Activated CD8-positive, alpha-beta memory T cell treated with anti-CD3 and anti-CD28 coated beads, Interleukin-2, amount 50 U/mL, for 48 hours (primary cell): Measurements from ENCODE around the gene FHAD1.

ENCODE experiments used
- DNase-seq: peaks from one replicate; pipeline ENCODE4 v3.0.0-alpha.2; 2020

Gene FHAD1

DNA sequence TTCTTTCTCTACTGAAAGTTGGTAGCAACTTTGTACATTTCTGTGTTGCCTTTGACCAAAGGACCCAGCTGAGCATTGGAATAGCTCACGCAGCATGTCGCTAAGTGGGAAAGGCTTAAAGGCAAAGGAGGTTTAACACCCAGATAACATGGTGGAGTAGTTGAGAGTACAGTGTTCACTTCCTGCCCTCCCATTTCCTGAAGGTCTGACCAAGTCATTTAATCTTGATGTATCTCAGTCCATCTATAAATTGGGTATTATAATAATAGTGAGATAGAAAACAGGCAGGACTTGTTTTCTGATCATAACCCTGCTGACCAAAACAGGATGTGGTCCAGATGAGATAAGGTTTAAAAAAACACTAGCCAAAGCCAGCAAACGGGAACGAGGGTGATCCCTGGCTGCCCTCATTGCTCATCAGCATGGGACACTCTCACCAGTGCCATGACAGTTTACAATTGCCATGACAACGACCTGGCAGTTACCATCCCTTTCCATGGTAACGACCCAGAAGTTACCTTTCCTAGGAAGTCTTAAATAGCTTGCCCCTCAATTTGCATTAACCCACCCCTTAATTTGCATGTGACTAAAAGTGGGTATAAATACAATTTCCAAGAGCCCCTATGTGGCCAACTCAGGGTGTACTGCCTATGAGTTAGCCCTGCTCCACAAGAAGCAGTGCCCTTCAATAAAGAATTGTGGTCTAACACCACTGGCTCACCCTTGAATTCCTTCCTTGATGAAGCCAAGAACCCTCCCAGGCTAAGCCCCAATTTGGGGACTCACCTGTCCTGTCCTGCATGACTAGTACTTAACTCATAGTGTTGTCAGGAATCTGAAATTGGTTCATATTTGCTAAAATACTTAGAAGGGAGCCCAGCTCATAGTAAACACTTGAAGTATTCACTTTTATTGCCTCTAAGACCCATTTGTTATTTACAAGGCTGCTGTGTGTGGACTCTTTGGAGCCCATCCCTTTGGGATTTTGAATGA, 28.4 kb upstream of the FHAD1 start:
- no peak for DNase-seq

DNA sequence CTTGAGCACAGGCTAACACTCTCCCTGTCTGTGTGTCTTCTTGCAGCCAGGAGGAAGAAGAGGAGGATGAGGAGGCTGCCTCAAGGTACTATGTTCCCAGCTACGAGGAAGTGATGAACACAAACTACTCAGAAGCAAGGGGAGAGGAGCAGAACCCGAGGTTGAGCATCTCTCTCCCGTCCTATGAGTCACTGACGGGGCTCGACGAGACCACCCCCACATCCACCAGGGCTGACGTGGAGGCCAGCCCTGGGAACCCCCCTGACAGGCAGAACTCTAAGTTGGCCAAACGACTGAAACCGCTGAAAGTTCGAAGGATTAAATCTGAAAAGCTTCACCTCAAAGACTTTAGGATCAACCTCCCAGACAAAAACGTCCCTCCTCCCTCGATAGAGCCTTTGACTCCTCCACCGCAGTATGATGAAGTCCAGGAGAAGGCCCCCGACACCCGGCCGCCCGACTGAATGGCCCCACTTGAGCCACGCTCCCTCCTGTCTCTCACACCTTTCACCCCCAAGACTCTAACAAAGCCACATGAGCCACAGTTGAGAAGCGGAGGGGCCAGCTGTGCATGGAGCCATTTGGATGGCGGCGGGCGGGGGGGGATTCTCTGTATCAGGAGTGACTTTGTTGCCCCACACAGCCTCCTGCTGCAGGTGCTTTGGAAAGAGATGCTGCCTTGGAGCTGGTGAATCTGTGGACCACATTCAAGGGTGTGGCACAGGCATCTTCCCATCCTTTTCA, 27.6 kb upstream of the FHAD1 start:
- no peak for DNase-seq

DNA sequence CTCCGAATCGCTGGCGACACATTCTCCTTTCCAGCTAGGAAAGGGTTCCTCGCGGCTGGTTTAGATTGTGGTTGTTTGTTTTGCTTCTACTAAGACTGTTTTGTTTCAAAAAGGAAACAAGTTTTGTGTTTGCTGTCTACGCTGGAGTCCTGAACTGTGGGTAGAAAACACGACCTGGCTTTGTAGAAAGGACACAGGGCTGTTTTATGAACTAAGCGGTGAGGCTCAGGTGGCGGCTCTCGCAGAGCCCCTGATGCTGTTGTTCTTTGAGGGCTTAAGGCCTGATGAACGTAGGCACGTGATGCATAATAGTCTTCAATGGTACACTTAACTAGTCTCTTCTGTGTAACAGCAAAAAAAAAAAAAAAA, 27.0 kb upstream of the FHAD1 start:
- DNase-seq: no peak

DNA sequence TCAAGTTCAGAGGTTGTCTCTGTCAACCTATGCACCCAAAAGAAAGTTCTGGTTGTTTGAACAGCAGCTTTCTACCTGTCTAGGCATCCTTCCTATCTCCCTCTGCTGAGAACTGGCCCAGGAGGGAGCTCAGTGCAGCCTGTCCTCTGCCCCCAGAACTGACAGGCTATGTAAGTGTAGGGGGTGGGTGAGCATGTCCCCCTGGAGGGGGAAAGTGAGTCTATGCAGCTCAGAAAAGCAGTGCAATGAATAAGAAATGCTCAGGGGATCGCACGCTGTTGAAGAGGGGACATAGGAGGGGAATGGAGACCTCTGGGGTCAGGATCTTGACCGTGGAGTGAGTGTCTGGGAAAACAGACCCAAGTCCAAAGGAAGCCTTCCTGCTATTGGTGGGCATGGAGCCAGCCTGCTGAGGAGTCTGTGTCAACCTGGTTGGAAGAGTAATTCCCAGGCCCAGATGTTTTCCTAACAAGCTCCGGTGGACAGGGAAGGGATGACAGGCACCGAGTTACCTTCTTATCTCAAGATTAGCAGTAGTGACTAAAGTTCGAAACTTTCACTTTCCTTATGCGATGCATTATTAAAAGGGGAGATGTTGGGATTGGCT, 26.1 kb upstream of the FHAD1 start:
- DNase-seq: no peak

DNA sequence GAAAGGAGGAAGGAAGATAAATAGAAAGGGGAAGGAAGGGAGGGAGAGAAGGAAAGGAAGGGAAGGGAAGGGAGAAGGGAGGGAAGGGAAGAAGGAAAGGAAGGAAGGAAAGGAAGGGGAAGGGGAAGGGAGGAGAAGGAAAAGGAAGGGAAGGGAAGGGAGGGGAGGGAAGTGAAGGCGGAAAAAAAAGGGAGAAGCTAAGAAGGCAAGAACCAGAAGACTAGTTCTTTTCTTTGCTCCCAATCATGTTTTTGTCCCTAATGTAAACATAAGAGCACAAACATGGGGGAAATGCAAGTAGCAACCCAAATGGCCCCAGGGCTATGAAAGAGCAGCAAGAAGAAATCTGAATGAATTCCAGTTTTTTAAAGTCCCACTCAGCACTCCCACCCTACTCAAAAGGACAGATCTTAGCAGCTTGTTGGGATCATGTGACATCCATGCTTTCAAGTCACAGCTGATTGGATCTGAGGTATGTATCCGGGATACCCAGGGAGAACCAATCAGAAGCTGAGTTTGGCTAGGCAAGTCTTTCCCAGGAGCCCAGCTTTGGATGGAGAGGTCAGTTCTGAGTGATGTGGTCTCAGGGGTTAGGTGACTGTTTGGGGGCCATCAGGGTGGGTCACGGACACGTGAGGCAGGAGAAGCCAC, 24.2 kb upstream of the FHAD1 start:
- DNase-seq: no peak

DNA sequence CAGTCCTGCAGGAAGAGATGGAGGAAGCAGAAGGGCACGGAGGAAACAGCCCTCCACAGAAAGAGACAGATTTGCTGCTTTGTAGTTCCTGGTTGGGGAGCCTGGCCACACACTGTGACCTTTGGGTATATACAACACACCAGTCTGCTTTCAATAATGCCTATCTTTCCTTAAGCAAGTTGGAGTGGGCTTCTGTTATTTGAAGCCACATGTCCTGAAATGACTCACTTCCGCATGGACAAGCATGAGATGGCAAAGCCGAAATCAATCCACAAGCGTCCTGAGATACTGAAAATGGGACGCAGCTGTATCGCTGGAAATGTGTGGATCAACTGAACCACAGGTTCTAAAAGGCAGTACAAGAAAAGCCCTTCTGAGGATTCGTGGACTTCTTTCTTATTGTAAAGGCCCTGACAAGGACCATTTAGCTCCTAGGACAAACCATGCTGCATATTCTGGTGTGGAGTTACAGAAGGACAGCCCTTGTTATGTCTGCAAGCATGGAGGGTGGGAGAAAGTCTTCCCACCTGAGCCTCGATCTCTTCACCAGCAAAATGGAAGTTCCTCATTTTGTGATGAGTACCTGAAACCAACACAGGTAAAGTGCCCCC, 22.7 kb upstream of the FHAD1 start:
- no peak for DNase-seq

DNA sequence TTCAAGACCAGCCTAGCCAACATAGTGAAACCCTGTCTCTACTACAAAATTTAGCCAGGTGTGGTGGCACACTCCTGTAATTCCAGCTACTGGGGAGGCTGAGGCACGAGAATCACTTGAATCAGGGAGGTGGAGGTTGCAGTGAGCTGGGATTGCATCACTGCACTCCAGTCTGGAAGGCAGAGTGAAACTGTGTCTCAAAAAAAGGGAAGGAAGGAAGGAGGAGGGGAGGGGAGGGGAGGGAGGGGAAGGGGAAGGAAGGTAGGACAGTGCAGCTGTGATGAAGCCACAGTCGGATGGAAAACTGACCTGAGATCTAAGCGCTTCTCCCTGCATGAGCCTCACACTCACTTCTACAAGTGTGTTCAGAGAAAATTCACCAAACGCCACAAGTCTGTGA, 22.0 kb upstream of the FHAD1 start:
- DNase-seq: no peak

DNA sequence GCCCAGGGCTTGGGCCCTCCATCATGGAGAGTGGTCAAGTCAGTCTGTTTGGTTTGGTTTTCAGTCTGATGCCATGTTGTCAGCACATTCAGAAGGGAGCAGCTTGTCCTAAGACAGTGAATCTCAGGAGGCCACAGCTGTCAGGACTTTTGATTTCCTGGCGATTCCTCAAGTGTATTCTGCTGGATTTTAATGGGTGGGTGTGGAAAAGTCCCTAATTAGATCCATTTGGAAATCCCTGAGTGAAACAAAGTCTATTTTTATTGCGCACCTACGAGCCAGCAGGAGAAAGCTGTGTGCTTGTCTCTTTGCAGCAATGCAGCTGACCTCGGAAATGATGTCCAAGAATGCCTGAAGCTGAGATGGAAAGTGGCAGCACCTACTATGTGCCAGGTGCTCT, 21.6 kb upstream of the FHAD1 start:
- no peak for DNase-seq

DNA sequence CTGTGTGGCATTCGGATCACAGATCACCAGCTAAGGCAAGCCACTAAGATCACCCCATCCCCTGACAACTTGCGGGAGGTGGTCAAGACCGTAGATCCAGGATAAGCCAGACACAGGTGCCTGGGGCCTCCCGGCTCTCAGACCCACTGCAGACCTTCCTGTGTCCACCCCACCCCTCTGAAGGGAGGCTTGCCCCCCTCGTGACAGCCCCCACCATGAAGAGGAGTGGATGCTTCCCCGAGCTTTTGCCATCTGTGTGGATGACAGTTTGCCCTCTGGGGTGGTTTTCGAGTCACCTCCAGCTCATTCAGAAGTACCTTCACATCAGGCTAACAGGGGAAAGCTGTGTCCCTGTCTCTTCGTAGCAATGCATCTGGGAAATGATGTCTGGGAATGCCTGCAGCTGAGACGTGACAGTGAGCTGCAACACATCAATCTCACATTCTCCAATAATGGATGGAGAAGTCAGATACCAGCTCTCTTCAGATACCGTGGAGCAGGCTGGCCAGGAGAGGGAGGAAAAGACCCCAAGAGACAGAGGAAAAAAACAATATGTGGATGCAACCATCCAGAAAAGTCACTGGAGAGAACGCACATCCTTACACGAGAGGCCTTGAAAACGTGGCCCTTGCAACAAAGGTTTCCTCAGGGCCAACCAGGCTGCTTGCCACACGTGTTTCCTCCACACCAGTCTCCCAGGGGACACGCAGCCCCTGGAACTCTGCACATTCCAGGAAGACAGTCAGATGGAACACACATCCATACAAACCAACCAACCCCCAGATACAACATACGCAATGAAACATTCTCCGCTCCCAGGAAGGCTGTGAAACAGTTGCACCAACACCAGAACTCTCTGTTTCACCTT, 20.4 kb upstream of the FHAD1 start:
- DNase-seq: no peak

DNA sequence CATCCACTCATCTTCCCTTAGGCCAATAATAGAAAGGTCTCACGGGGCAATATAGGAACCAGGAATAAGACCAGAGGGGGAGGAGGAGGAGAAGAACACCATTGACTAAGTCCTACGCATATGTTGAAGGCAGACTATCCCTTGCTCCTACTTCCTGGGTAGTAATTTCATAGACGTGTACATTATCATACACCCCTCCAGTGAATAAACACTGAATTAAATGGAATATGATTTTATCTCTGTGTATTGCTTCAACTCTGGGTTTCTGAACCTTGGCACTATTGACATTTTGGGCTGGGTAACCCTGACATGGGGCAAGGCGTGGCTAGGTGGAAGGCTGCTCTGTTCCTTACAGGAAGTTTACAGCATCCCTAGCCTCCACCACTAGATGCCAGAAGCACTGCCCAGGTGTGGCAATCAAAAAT, 17.3 kb upstream of the FHAD1 start:
- no peak for DNase-seq

DNA sequence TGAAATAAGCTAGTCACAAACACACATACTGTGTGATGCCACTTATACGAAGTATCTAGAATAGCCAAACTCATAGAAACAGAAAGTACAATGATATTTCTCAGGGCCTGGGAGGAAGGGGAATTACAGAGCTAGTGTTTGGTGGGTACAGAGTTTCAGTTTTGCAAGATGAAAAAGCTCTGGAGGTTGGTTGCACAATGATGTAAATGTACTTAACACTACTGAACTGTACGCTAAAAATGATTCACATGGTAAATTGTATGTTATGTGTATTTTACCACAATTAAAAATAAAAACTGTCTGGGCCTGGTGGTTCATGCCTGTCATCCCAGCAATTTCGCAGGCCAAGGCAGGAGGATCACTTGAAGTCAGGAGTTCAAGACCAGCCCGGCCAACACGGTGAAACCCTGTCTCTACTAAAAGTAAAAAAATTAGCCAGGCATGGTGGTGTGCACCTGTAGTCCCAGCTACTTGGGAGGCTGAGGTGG, 15.3 kb upstream of the FHAD1 start:
- peak; percentile 54 for DNase-seq

DNA sequence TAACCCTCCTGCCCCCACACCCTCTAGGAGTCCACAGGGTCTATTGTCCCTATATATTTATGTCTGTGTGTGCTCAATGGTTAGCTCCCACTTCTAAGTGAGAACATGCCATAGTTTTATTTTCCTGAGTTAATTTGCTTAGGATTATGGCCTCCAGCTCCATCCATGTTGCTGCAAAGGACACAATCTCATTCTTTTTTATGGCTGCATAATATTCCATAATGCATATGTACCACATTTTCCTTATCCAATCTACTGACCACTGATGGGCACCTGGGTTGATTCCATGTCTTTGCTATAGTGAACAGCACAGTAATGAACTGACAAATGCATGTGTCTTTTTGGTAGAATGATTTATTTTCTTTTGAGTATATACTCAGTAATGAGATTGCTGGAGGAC, 13.3 kb upstream of the FHAD1 start:
- DNase-seq: peak; percentile 12

DNA sequence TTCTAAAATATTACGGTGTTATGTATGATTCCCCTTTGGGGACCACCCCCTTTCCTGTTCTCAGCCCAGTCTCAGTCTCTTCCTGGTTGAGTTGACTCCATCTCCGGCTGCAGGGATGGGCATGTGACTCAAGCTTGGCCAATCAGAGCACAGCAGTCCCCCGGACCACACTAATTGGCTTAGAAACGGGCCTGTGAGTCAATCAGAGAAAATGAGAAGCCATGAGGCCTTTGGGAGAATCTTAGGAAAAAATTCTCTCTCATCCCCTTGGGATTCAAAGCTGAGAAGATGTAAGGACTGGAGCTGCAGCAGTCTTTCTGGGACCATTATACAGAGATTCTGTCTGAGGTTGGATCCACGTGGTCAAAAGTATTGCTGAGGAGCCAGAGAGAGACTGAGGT, 10.7 kb upstream of the FHAD1 start:
- DNase-seq: no peak

DNA sequence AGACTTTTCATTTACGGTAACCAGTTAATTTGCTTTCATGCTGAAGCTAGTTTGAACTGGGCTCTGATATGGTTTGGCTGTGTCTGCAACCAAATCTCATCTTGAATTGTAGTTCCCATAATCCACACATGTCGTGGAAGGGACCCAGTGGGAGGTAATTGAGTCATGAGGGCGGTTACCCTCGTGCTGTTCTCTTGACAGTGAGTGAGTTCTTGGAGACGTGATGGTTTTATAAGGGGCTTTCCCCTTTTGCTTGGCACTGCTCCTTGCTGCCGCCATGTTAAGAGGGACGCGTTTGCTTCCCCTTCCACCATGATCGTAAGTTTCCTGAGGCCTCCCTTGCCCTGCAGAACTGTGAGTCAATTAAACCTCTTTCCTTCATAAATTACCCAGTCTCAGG, 10.3 kb upstream of the FHAD1 start:
- DNase-seq: peak; percentile 29

DNA sequence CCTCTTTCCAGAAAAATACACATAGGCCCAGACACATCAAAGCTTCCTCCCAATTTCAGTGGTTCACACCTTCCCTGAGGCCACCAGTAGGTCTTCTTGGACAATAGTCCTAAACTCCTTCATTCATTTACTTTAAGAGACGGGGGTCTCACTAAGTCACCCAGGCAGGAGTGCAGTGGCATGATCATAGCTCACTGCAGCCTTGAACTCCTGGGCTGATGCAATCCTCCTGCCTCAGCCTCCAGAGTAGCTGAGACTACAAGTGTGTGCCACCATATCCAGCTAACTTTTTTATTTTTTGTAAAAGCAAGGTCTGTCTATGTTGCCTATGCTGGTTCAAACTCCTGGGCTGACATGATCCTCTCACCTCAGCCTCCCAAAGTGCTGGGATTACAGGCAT, 8.2 kb upstream of the FHAD1 start:
- peak; percentile 22 for DNase-seq

DNA sequence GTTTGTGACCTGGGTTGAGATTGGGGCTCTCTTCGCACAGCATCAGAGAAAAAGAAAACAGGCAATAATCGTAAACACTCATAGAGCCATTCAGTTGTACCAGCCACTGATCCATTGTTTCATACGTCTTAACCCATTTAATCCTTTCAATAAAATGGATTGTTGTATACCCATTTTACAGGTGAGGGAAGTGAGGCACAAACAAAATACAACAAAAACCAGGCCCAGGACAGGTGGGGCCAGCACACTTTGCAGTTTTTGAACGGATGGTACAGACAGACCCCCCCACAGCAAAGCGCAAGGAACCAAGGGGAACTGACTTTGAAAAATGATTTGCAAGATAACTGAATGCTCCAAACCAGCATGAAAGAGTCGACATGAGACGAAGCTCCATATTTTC, 4.3 kb upstream of the FHAD1 start:
- DNase-seq: no peak

DNA sequence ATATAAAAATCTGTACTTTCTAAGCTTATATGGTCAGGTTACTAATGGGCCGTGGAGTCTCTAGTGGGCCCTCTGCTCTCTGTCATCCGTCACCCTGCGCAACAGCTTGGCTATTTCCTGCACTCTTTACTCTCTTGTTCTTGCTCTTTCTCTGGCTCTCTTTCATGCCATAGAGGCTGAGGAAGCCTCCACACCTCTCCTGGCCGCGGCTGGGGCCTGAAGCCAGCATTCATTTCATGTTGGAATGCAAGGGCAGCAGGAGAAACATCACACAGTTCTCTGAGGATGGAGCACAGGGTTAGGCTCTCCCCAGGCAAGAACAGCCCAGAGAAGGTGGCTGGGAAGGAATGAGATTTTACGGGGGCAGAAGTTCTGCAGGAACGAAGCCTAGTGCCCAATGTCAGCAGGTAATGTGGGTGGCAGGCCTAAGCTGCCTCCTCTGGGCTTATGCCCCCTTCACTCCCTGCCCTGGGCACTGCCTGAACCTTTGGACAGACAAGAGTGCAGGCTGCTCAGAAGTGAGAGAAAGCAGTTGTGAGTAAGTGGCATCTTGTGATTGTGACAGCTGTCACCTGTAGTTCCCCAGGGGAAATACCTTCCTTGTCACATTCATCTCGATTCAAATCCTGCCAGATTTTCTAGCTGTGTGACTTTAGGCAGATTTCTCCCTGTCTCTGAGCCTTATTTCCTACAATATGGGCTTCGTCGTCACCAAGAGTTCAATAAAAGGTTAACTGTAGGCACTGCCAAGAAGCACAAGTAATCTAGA, 3.6 kb upstream of the FHAD1 start:
- no peak for DNase-seq

DNA sequence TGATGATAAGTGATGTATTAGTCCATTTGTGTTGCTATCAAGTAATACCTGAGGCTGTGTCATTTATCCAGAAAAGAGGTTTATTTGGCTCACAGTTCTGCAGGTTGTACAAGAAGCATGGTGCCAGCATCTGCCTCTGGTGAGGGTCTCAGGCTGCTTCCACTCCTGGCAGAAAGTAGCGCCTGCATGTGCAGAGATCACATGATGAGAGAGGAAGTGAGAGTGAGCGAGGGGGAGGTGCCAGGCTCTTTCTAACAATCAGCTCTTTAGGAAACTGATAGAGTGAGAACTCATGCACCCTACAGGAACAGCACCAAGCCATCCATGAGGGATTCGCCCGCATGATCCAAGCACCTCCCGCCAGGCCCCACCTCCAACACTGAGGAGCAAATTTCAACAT, 2.2 kb upstream of the FHAD1 start:
- no peak for DNase-seq

DNA sequence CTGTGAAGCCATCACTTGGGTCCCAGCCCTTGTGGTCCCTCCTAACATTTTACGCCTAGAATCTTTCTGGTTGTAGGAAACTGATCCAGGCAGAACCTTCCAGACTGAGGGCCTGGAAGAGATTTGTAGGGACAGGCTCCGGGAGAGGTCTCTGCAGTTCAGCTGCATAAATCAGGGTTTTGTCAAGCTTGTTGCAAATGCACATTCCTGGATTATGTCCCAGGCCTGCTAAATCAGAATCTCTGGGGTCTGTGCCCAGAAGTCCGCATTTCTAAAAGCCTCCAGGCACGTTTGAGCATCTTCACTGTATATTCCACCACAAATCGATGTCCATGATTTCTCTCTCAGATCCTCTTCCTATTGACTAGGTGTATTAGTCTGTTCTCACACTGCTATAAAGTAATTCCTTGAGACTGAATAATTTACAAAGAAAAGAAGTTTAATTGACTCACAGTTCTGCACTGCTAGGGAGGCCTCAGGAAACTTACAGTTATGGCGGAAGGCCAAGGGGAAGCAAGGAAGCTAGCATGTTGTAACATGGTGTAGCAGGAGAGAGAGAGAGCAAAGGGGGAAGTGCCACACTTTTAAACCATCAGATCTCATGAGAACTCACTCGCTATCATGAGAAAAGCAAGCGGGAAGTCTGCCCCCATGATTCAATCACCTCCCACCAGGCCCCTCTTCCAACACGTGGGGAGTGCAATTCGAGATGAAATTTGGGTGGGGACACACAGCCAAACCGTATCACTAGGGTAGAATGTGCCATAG, 1.2 kb upstream of the FHAD1 start:
- no peak for DNase-seq

DNA sequence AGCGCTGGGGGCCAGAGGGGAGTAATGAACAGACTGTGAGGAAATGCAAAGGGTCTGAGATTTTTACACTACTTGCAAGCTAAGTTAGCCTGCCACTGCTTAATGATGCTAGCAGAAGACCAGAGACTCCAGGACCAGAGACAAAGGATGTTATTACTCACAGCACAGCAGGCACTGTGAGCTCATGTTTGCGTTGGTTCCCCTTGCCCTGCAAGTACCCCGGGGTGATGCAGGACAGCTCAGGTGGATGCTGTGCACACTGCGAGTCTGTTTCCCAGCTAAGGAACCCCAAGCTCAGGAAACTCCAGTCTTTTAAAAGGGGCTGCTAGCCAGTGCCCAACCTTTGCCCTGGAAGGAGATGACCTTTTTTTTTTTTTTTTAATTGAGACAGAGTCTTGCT, 1.2 kb downstream of the FHAD1 start:
- no peak for DNase-seq
